Suppressor macrophage treated with lipopolysaccharide for 4 hours (primary cell): ENCODE data around the gene FAM240B.

Experiments
- DNase-seq: peaks from one replicate; pipeline ENCODE4 v3.0.0-alpha.2; 2020

Gene FAM240B

GRCh38 chr9:38662763-38663593 lies 57.0 kb downstream of the FAM240B start:
- no peak for DNase-seq

GRCh38 chr9:38659538-38659937 lies 60.4 kb downstream of the FAM240B start:
- no peak for DNase-seq

GRCh38 chr9:38656896-38657295 lies 63.0 kb downstream of the FAM240B start:
- no peak for DNase-seq

GRCh38 chr9:38652486-38652885 lies 67.4 kb downstream of the FAM240B start:
- no peak for DNase-seq

GRCh38 chr9:38652044-38652443 lies 67.9 kb downstream of the FAM240B start:
- no peak for DNase-seq

- DNase-seq: no peak
These were observed 68.4 kb downstream of the FAM240B start for GRCh38 chr9:38651400-38652042.

- no peak for DNase-seq
These were observed 69.4 kb downstream of the FAM240B start for GRCh38 chr9:38650564-38650963.

GRCh38 chr9:38649731-38650363 lies 70.1 kb downstream of the FAM240B start:
- no peak for DNase-seq

GRCh38 chr9:38644601-38645000 lies 75.3 kb downstream of the FAM240B start:
- DNase-seq: no peak
